DOHH2 (cell line): ENCODE data around the gene PADI1.

Experiments
- H3F3A ChIP-seq: fragments of 200-600 bp; sonication (generic), shearing (Covaris generic); 2 replicates; pipeline ENCODE4 v1.6.0; 2016; ENCODE audit warnings: antibody characterized with exemption, mild to moderate bottlenecking; ENCODE audit not compliant: control insufficient read depth, insufficient read depth
- H3K27ac ChIP-seq: fragments of 200-600 bp; sonication (generic); 2 replicates; pipeline ENCODE4 v1.5.1; 2014; ENCODE audit warnings: low read depth, mild to moderate bottlenecking, low read length, moderate library complexity
- H3K27me3 ChIP-seq: fragments of 200-600 bp; sonication (generic); 2 replicates; pipeline ENCODE4 v1.6.1; 2014; ENCODE audit warnings: mild to moderate bottlenecking, low read length, mixed read lengths; ENCODE audit not compliant: control insufficient read depth
- H3K36me3 ChIP-seq: fragments of 200-600 bp; sonication (generic); 2 replicates; pipeline ENCODE4 v1.6.1; 2014; ENCODE audit warnings: mild to moderate bottlenecking, low read length, moderate library complexity, mixed read lengths; ENCODE audit not compliant: control insufficient read depth
- H3K4me1 ChIP-seq: fragments of 200-600 bp; sonication (generic); 2 replicates; pipeline ENCODE4 v1.6.1; 2014; ENCODE audit warnings: mild to moderate bottlenecking, low read length, mixed read lengths; ENCODE audit not compliant: control insufficient read depth
- H3K4me2 ChIP-seq: fragments of 200-600 bp; sonication (generic); 2 replicates; pipeline ENCODE4 v1.6.0; 2014; ENCODE audit warnings: mild to moderate bottlenecking, low read length, moderate library complexity
- H3K4me3 ChIP-seq: fragments of 200-600 bp; sonication (generic); 2 replicates; pipeline ENCODE4 v1.5.1; 2014; ENCODE audit warnings: mild to moderate bottlenecking, low read length, mixed read lengths
- H3K79me2 ChIP-seq: fragments of 200-600 bp; sonication (generic); 2 replicates; pipeline ENCODE4 v1.6.1; 2014; ENCODE audit warnings: mild to moderate bottlenecking, low read length, mixed read lengths; ENCODE audit not compliant: control insufficient read depth
- H3K9me2 ChIP-seq: fragments of 200-600 bp; sonication (generic); replicated peaks from 2 replicates; pipeline ENCODE4 v1.6.1; 2014; ENCODE audit warnings: mild to moderate bottlenecking, low read length, mixed read lengths; ENCODE audit not compliant: control insufficient read depth
- H3K9me3 ChIP-seq: fragments of 200-600 bp; sonication (generic); 2 replicates; pipeline ENCODE4 v1.6.1; 2014; ENCODE audit warnings: antibody characterized with exemption, low read length, mixed read lengths; ENCODE audit not compliant: control insufficient read depth, insufficient read depth
- H4K20me1 ChIP-seq: fragments of 200-600 bp; sonication (generic); 2 replicates; pipeline ENCODE4 v1.6.0; 2014; ENCODE audit warnings: low read depth, mild to moderate bottlenecking, antibody characterized with exemption, low read length, moderate library complexity; ENCODE audit not compliant: control insufficient read depth, insufficient read depth
- EZH2phosphoT487 ChIP-seq: fragments of 200-600 bp; sonication (generic); IDR thresholded peaks from 2 replicates; pipeline ENCODE4 v1.6.1; 2017; ENCODE audit warnings: borderline replicate concordance, mild to moderate bottlenecking, antibody characterized with exemption, low read length, moderate library complexity, mixed read lengths
- TF ChIP-seq, protein P1 (sequence below): fragments of 200-600 bp; sonication (generic); IDR thresholded peaks from one replicate; pipeline ENCODE4 v1.5.1; 2014; ENCODE audit warnings: antibody characterized with exemption, mild to moderate bottlenecking, low read depth, low read length; ENCODE audit not compliant: poor library complexity, severe bottlenecking

PADI1 gene

GRCh38 chr1:17280436-17280835 is 75.5 kb downstream of the PADI1 start:
- no peak for TF ChIP-seq EZH2phosphoT487
- TF ChIP-seq, protein P1, sequence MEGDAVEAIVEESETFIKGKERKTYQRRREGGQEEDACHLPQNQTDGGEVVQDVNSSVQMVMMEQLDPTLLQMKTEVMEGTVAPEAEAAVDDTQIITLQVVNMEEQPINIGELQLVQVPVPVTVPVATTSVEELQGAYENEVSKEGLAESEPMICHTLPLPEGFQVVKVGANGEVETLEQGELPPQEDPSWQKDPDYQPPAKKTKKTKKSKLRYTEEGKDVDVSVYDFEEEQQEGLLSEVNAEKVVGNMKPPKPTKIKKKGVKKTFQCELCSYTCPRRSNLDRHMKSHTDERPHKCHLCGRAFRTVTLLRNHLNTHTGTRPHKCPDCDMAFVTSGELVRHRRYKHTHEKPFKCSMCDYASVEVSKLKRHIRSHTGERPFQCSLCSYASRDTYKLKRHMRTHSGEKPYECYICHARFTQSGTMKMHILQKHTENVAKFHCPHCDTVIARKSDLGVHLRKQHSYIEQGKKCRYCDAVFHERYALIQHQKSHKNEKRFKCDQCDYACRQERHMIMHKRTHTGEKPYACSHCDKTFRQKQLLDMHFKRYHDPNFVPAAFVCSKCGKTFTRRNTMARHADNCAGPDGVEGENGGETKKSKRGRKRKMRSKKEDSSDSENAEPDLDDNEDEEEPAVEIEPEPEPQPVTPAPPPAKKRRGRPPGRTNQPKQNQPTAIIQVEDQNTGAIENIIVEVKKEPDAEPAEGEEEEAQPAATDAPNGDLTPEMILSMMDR, result no peak
- no peak overlapping the region for H3K27ac ChIP-seq
- no peaks in the 10 kb centered on the region for H3K36me3 ChIP-seq
- no peaks in the 10 kb centered on the region for H3F3A ChIP-seq
- H3K4me1 ChIP-seq, result no peaks in the 10 kb centered on the region
- no peak overlapping the region for H3K4me2 ChIP-seq
- peaks cover 6% of the 10 kb centered on the region; the same call in 1 of the 2 replicates for H3K27me3 ChIP-seq
- H3K9me2 ChIP-seq, result no peaks in the 10 kb centered on the region
- H3K9me3 ChIP-seq, result no peaks in the 10 kb centered on the region
- H3K79me2 ChIP-seq, result no peaks in the 10 kb centered on the region
- no peak overlapping the region for H3K4me3 ChIP-seq
- no peaks in the 10 kb centered on the region for H4K20me1 ChIP-seq

DNA sequence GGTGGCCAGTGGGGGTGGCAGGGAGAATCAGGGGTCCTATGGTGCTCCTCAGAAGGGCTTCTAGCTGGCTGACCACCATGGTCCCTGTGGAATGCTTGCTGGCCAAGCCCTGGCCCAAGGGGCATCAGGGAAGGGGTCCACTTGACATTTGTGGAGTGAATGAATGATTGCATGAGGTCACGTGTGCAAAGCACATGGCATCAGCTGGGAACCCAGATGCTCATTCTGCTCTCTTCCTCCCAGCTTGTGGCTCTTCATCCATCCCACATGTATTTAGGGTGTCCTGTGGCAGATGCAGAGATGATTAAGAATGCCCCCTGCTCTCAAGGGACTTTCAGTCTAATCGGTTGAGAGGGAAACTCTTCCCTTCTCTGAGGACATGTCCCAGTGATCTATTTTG is 76.0 kb downstream of the PADI1 start:
- TF ChIP-seq, protein P1, result no peak
- TF ChIP-seq EZH2phosphoT487, result no peak
- Histone ChIP-seq H3K79me2 (no peaks in the 10 kb centered on the region), H3K4me2 (no peak overlapping the region), H3K36me3 (no peaks in the 10 kb centered on the region), H3K27ac (no peak overlapping the region), H4K20me1 (no peaks in the 10 kb centered on the region), H3K9me3 (no peaks in the 10 kb centered on the region), H3K9me2 (no peaks in the 10 kb centered on the region), H3F3A (no peaks in the 10 kb centered on the region), H3K4me1 (no peaks in the 10 kb centered on the region), H3K27me3 (peaks cover 6% of the 10 kb centered on the region; the same call in 1 of the 2 replicates), H3K4me3 (no peak overlapping the region)

GRCh38 chr1:17281775-17282181 is 76.8 kb downstream of the PADI1 start:
- H4K20me1 ChIP-seq, result no peaks in the 10 kb centered on the region
- H3K9me2 ChIP-seq, result no peaks in the 10 kb centered on the region
- H3K36me3 ChIP-seq, result no peaks in the 10 kb centered on the region
- no peak overlapping the region for H3K27ac ChIP-seq
- no peaks in the 10 kb centered on the region for H3F3A ChIP-seq
- no peak for TF ChIP-seq EZH2phosphoT487
- TF ChIP-seq, protein P1, result no peak
- no peak overlapping the region for H3K4me3 ChIP-seq
- H3K4me2 ChIP-seq, result no peak overlapping the region
- peaks cover 6% of the 10 kb centered on the region; the same call in 1 of the 2 replicates for H3K27me3 ChIP-seq
- no peaks in the 10 kb centered on the region for H3K9me3 ChIP-seq
- no peaks in the 10 kb centered on the region for H3K79me2 ChIP-seq
- no peaks in the 10 kb centered on the region for H3K4me1 ChIP-seq

DNA sequence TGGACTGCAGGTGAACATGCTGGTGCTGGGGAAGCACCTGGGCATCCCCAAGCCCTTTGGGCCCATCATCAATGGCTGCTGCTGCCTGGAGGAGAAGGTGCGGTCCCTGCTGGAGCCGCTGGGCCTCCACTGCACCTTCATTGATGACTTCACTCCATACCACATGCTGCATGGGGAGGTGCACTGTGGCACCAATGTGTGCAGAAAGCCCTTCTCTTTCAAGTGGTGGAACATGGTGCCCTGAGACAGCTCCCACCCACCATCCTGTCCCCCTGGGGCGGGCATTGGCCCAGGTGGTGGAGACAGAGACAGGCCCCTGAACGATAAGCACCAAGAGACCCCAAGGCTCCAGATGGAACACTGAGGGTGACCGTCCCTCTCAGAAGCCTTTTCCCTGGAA is 77.9 kb downstream of the PADI1 start:
- no peaks in the 10 kb centered on the region for H3K36me3 ChIP-seq
- peaks cover 6% of the 10 kb centered on the region; the same call in 1 of the 2 replicates for H3K27me3 ChIP-seq
- TF ChIP-seq, protein P1, result no peak

More for the DNA sequence above, 77.9 kb downstream of the PADI1 start:
- no peaks in the 10 kb centered on the region for H3K79me2 ChIP-seq
- no peaks in the 10 kb centered on the region for H4K20me1 ChIP-seq
- no peak overlapping the region for H3K27ac ChIP-seq
- H3K4me2 ChIP-seq, result no peak overlapping the region
- H3K4me3 ChIP-seq, result no peak overlapping the region
- H3K9me2 ChIP-seq, result no peaks in the 10 kb centered on the region
- H3K9me3 ChIP-seq, result no peaks in the 10 kb centered on the region
- no peaks in the 10 kb centered on the region for H3K4me1 ChIP-seq
- no peaks in the 10 kb centered on the region for H3F3A ChIP-seq
